NCI-H146 treated with DMSO at 0.1 percent for 48 hours (cell line): ENCODE data around the gene INTS2.
"Not testable (repeated sequence)": the region's sequence is repeated elsewhere in the genome, so short reads cannot be mapped to it uniquely, and the experiment has no call there.

ENCODE experiments used
- DNase-seq: peaks from one replicate; lab custom pipeline; 2025; ENCODE audit not compliant: unreplicated experiment; lab: John Stamatoyannopoulos, UW

The INTS2 gene

GRCh38 chr17:61897548-61898180 lies 30.1 kb downstream of the INTS2 start:
- no peak for DNase-seq

GRCh38 chr17:61895391-61895790 lies 32.4 kb downstream of the INTS2 start:
- DNase-seq: no peak

- not testable (repeated sequence) for DNase-seq
Measured at GRCh38 chr17:61894310-61894709, 33.5 kb downstream of the INTS2 start.

GRCh38 chr17:61887733-61888132 lies 40.0 kb downstream of the INTS2 start:
- not testable (repeated sequence) for DNase-seq

- DNase-seq: not testable (repeated sequence)
Measured at GRCh38 chr17:61885865-61886264, 41.9 kb downstream of the INTS2 start.

GRCh38 chr17:61884864-61885263 lies 42.9 kb downstream of the INTS2 start:
- DNase-seq: no peak

GRCh38 chr17:61880589-61881102 lies 47.1 kb downstream of the INTS2 start:
- no peak for DNase-seq

- no peak for DNase-seq
Measured at GRCh38 chr17:61878984-61879612, 48.7 kb downstream of the INTS2 start.

GRCh38 chr17:61878520-61878919 lies 49.3 kb downstream of the INTS2 start:
- no peak for DNase-seq

GRCh38 chr17:61877837-61878236 lies 49.9 kb downstream of the INTS2 start:
- DNase-seq: no peak

GRCh38 chr17:61875804-61876203 lies 52.0 kb downstream of the INTS2 start:
- no peak for DNase-seq

- no peak for DNase-seq
Measured at GRCh38 chr17:61875285-61875684, 52.5 kb downstream of the INTS2 start.

- DNase-seq: no peak
Measured at GRCh38 chr17:61874075-61874474, 53.7 kb downstream of the INTS2 start.

- no peak for DNase-seq
Measured at GRCh38 chr17:61872099-61872498, 55.7 kb downstream of the INTS2 start.

- no peak for DNase-seq
Measured at GRCh38 chr17:61869138-61869537, 58.6 kb downstream of the INTS2 start.

- DNase-seq: no peak
Measured at GRCh38 chr17:61868074-61868473, 59.7 kb downstream of the INTS2 start.

- DNase-seq: no peak
Measured at GRCh38 chr17:61867033-61867432, 60.7 kb downstream of the INTS2 start.

- DNase-seq: no peak
Measured at GRCh38 chr17:61863801-61864126, 64.0 kb downstream of the INTS2 start.

- DNase-seq: peak; percentile 84
Measured at GRCh38 chr17:61862975-61863800, 64.6 kb downstream of the INTS2 start, which contains the start of gene BRIP1. BRIP1 (minus strand) TSS chr17:61863528; CDS start chr17:61861539, 1,989 bp downstream.

GRCh38 chr17:61862105-61862574 lies 65.6 kb downstream of the INTS2 start:
- no peak for DNase-seq

- DNase-seq: not testable (repeated sequence)
Measured at GRCh38 chr17:61860397-61860796, 67.4 kb downstream of the INTS2 start.

- no peak for DNase-seq
Measured at GRCh38 chr17:61856035-61856434, 71.7 kb downstream of the INTS2 start.
